HG03558 (cell line): ENCODE results near the gene YY1AP1.
"Not testable (repeated sequence)": the region's sequence is repeated elsewhere in the genome, so short reads cannot be mapped to it uniquely, and the experiment has no call there.

ENCODE experiments used
- ATAC-seq: cut with Tn5 transposase; IDR thresholded peaks from one replicate; pipeline ENCODE4 v1.9.1; 2021; ENCODE audit warnings: moderate number of reproducible peaks; ENCODE audit not compliant: unreplicated experiment; ENCODE audit errors: extremely low read depth

The YY1AP1 gene

GRCh38 chr1:155648207-155649147, 40.1 kb downstream of the YY1AP1 start:
- no peak for ATAC-seq

DNA sequence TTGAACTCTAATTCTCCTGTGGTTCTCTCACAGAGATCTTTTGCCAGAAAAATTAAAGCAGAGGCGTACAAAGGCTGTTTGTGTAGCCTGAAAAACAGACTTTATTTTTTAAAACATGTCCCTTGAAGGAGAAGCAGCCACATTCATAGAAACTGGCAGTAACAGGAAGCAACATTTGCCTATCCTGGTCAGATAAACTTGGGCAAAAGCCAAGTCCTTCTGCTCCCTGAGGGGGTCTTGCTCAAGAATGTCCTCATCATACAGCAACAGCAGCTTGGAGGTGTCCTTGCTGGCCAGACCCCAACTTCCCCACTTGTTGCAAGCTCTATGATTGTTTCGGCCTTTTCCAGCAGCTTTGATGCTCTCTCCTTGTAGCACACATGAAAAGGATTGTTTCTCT, 42.3 kb downstream of the YY1AP1 start:
- ATAC-seq, result no peak

- no peak for ATAC-seq
Measured at GRCh38 chr1:155645648-155646047, 42.9 kb downstream of the YY1AP1 start.

GRCh38 chr1:155645034-155645598, 43.5 kb downstream of the YY1AP1 start:
- ATAC-seq, result no peak

DNA sequence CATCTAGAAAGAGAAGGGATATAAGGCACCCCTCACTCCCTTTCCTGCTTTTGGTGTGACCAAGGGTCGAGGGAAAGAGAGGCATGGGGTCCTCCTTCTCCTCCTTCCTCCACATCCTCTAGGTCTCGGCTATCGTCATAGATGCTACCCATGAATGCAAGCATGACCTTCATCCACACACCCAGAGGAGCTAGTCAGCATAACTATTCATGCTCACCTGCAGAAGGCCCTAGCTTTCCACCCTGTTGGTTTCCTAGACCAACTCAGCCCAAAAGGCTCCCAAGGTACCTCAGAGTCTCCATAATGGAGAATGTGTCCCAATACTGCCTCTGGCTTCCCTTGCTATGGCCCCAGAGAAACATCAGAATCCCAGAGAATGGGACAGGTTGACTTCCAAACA, 45.3 kb downstream of the YY1AP1 start:
- ATAC-seq, result no peak

- ATAC-seq, result not testable (repeated sequence)
Measured at GRCh38 chr1:155642559-155643180, 45.9 kb downstream of the YY1AP1 start.

- no peak for ATAC-seq
Measured at GRCh38 chr1:155640367-155640766, 48.2 kb downstream of the YY1AP1 start.

- ATAC-seq, result no peak
Measured at GRCh38 chr1:155636397-155637153, 52.0 kb downstream of the YY1AP1 start.

DNA sequence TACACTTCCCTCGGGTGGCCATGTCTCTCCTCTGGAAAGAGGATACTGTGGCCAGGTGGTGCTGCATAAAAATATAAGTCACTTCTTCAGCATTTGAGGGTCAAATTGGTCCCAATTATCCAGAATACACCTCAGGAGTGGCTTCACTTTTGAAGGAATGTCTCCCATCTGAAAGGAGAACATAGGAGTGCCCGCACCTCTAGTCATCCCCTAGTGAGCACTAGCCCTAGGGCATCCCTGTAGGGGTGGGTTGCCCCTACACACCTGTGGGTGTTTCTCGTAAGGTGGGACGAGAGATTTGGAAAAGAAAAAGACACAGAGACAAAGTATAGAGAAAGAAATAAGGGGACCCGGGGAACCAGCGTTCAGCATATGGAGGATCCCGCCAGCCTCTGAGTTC, 62.1 kb downstream of the YY1AP1 start:
- not testable (repeated sequence) for ATAC-seq

- no peak for ATAC-seq
Measured at GRCh38 chr1:155623357-155623756, 65.2 kb downstream of the YY1AP1 start.

GRCh38 chr1:155622191-155622590, 66.4 kb downstream of the YY1AP1 start:
- ATAC-seq, result no peak

- ATAC-seq, result not testable (repeated sequence)
Measured at GRCh38 chr1:155613226-155613625, 75.3 kb downstream of the YY1AP1 start.

- ATAC-seq, result not testable (repeated sequence)
Measured at GRCh38 chr1:155610257-155610647, 78.3 kb downstream of the YY1AP1 start.

DNA sequence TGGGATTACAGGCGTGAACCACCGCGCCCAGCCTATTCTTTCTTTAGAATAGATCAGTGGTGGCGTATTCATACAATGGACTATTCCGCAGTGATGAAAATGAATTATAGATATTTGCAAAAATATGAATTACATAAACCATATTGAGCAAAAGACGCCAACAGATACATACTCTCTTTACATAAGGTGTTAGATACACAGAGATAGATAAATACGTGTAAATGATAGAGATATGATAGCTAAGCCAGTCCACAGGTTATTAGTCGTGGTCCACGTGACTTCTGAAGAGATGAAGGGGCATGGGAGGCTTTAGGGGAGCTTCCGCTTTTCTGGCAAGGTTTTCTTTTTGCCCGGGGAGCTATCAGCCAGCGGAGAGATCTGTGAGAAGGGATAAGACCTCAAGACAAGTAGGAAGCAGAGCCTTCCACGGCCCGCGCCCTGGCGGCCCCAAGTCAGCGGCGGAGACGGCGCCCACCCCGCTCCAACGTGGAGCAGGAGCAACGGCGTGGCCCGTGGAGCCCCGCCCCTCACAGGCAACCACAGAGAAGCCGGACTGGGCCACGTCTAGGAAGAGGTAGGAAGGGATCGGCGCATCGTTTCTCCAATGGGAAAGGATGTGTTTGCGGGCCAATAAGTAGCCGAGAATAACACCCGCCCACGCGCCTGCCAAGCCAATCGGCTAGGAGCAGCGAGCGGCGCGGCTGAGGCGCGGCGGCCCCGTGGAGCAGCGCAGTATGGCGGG, 78.9 kb downstream of the YY1AP1 start, which contains the start of gene MSTO1:
TSS of gene MSTO1 (plus strand) at position 704 of the 742 bp plus-strand sequence. CDS start at position 735, 31 bp downstream.
- peak; percentile 89 for ATAC-seq
